Mesenchymal stem cell (in vitro differentiated cells and primary cell): ENCODE measurements around the gene NPAS2.

ENCODE experiments used
- DNase-seq: peaks from one replicate; pipeline ENCODE4 v3.0.0-alpha.2; 2013
- H2AFZ ChIP-seq: one replicate; pipeline ENCODE4 v1.6.1; 2013; ENCODE audit warnings: low read depth, mild to moderate bottlenecking, control low read depth, inconsistent platforms, low read length, moderate library complexity
- H2AK5ac ChIP-seq: 2 replicates; pipeline ENCODE4 v1.6.1; 2013; ENCODE audit warnings: low read length, moderate library complexity, mild to moderate bottlenecking, inconsistent platforms; ENCODE audit not compliant: severe bottlenecking
- H2BK120ac ChIP-seq: one replicate; pipeline ENCODE4 v1.6.1; 2013; ENCODE audit warnings: low read depth, mild to moderate bottlenecking, inconsistent platforms, low read length, moderate library complexity
- H2BK12ac ChIP-seq, 2 experiments: one replicate each; pipeline ENCODE4 v1.6.1; 2013; ENCODE audit warnings: inconsistent platforms in 2 of 2, low read length in 2 of 2, mild to moderate bottlenecking in 2 of 2, moderate library complexity in 2 of 2, control low read depth in 1 of 2
- H2BK15ac ChIP-seq: one replicate; pipeline ENCODE4 v1.6.1; 2013; ENCODE audit warnings: mild to moderate bottlenecking, low read depth, inconsistent platforms; ENCODE audit not compliant: poor library complexity, severe bottlenecking
- H2BK5ac ChIP-seq: 2 replicates; pipeline ENCODE4 v1.6.1; 2013; ENCODE audit warnings: low read depth, mild to moderate bottlenecking, low read length, control low read depth, inconsistent platforms; ENCODE audit not compliant: poor library complexity, severe bottlenecking
- H3K14ac ChIP-seq, 2 experiments: one replicate each; pipeline ENCODE4 v1.6.1; 2013; ENCODE audit warnings: inconsistent platforms in 2 of 2, low read length in 2 of 2, control low read depth in 1 of 2, mild to moderate bottlenecking in 1 of 2, moderate library complexity in 1 of 2
- H3K18ac ChIP-seq, 2 experiments: one replicate each; pipeline ENCODE4 v1.6.1; 2013; ENCODE audit warnings: inconsistent platforms in 2 of 2, low read length in 2 of 2, control low read depth in 1 of 2, low read depth in 1 of 2, mild to moderate bottlenecking in 1 of 2
- H3K23ac ChIP-seq, 2 experiments: one replicate each; pipeline ENCODE4 v1.6.1; 2013; ENCODE audit warnings: inconsistent platforms in 2 of 2, low read length in 2 of 2, mild to moderate bottlenecking in 2 of 2, moderate library complexity in 2 of 2, control low read depth in 1 of 2
- H3K27ac ChIP-seq: 2 replicates; pipeline ENCODE4 v1.5.1; 2013; ENCODE audit warnings: mild to moderate bottlenecking, moderate library complexity, low read length, control low read depth, inconsistent platforms; ENCODE audit not compliant: poor library complexity, severe bottlenecking
- H3K27me3 ChIP-seq, 2 experiments: 2 replicates each; pipeline versions ENCODE4 v1.6.1 to v1.7.0; 2013; ENCODE audit warnings: low read length in 2 of 2, mild to moderate bottlenecking in 2 of 2, moderate library complexity in 2 of 2, control low read depth in 1 of 2, inconsistent platforms in 1 of 2; ENCODE audit not compliant: control insufficient read depth in 1 of 2, insufficient read depth in 1 of 2
- H3K36me3 ChIP-seq, 2 experiments: 2 replicates each; pipeline versions ENCODE4 v1.6.1 to v1.7.0; 2013; ENCODE audit warnings: low read length in 2 of 2, control low read depth in 1 of 2, inconsistent platforms in 1 of 2, low read depth in 1 of 2, mild to moderate bottlenecking in 1 of 2; ENCODE audit not compliant: insufficient read depth in 2 of 2, control insufficient read depth in 1 of 2
- H3K4ac ChIP-seq, 2 experiments: one replicate each; pipeline ENCODE4 v1.6.1; 2013; ENCODE audit warnings: inconsistent platforms in 2 of 2, low read length in 2 of 2, mild to moderate bottlenecking in 2 of 2, moderate library complexity in 2 of 2, control low read depth in 1 of 2, low read depth in 1 of 2
- H3K4me1 ChIP-seq: 2 replicates; pipeline ENCODE4 v1.6.1; 2013; ENCODE audit warnings: low read depth, low read length, control low read depth; ENCODE audit not compliant: control insufficient read depth, insufficient read depth
- H3K4me2 ChIP-seq: 2 replicates; pipeline ENCODE4 v1.6.1; 2013; ENCODE audit warnings: low read length, mild to moderate bottlenecking, inconsistent platforms; ENCODE audit not compliant: poor library complexity, severe bottlenecking
- H3K4me3 ChIP-seq, 2 experiments: 2 replicates each; pipeline versions ENCODE4 v1.5.1 to v1.7.0; 2013; ENCODE audit warnings: low read length in 2 of 2, mild to moderate bottlenecking in 2 of 2, control low read depth in 1 of 2, low read depth in 1 of 2; ENCODE audit not compliant: insufficient read depth in 1 of 2
- H3K79me1 ChIP-seq: replicated peaks from 2 replicates; pipeline ENCODE4 v1.6.1; 2013; ENCODE audit warnings: mild to moderate bottlenecking, control low read depth, low read length, inconsistent platforms; ENCODE audit not compliant: poor library complexity, severe bottlenecking
- H3K9ac ChIP-seq: 2 replicates; pipeline ENCODE4 v1.7.0; 2013; ENCODE audit warnings: mild to moderate bottlenecking, low read length, moderate library complexity
- H3K9me3 ChIP-seq: 2 replicates; pipeline ENCODE4 v1.7.0; 2013; ENCODE audit warnings: mild to moderate bottlenecking, low read length; ENCODE audit not compliant: control insufficient read depth
- H4K8ac ChIP-seq: one replicate; pipeline ENCODE4 v1.6.1; 2013; ENCODE audit warnings: inconsistent platforms, mild to moderate bottlenecking, low read length, moderate library complexity
- H4K91ac ChIP-seq: one replicate; pipeline ENCODE4 v1.6.1; 2013; ENCODE audit warnings: mild to moderate bottlenecking, low read length, inconsistent platforms
- WGBS: methylation state at CpG from one replicate; pipeline ENCODE4 v1.1.7; 2013; ENCODE audit warnings: mixed read lengths; 5-methylcytosine and 5-hydroxymethylcytosine counted together

The NPAS2 gene

DNA sequence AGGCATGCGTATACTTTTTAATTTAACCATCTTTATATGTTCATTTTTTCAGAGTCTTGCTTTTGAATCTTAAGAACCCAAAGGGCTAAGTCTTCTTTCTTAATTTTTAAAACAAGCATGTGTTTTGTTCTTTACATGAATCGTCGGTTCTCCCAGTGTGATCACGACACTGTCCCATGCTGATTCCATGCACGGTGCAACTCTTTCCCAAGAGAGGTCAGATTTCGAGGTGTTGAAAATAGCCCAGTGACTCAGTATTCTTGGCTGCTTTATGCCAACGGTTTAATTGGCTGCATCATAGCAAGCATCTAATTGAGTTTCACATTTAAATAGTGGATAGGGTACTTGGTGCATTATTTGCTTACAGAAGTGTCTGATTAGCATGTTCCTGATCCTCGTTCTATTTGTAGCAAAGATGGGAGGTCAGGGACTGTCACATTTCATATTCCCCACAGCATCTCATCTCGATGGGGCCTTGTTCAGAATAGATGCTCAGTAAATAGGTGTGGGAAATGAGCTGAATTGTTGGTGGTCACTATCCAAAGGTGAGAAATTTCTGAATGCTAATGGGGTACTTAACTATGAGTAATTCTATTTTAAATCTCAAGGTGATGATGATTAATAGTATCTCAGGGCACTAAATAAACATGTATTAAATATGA lies 2.8 kb downstream of the NPAS2 start:
- Histone ChIP-seq H2BK12ac (no peak overlapping the region), H3K27me3 (peaks cover 0 to 49% of the 10 kb centered on the region in 2 experiments), H3K4ac (no peak overlapping the region), H2BK120ac (no peak overlapping the region), H3K4me3 (peak overlapping the region in 1 of 2 experiments; percentile 88), H2BK15ac (no peak overlapping the region), H4K91ac (no peak overlapping the region), H3K9me3 (peaks cover 3% of the 10 kb centered on the region), H3K79me1 (no peaks in the 10 kb centered on the region), H3K36me3 (no peaks in the 10 kb centered on the region), H4K8ac (no peak overlapping the region), H3K9ac (peak overlapping the region; percentile 23), H3K4me2 (no peak overlapping the region), H3K23ac (no peak overlapping the region), H2AK5ac (no peak overlapping the region), H3K27ac (no peak overlapping the region), H3K14ac (no peak overlapping the region), H3K18ac (no peak overlapping the region), H3K4me1 (peaks cover 21% of the 10 kb centered on the region), H2AFZ (no peak overlapping the region), H2BK5ac (no peak overlapping the region)
- DNase-seq = peak; percentile 63
- WGBS = 77% methylated on average over 8 of the region's 9 CpGs

- Histone ChIP-seq H2BK5ac (no peak overlapping the region), H2BK120ac (no peak overlapping the region), H3K36me3 (no peaks in the 10 kb centered on the region), H3K4ac (no peak overlapping the region), H3K18ac (no peak overlapping the region), H3K9ac (no peak overlapping the region), H2AK5ac (no peak overlapping the region), H4K91ac (no peak overlapping the region), H4K8ac (no peak overlapping the region), H3K23ac (no peak overlapping the region), H3K4me1 (peaks cover 17% of the 10 kb centered on the region), H3K27ac (no peak overlapping the region), H3K79me1 (no peaks in the 10 kb centered on the region), H2AFZ (no peak overlapping the region), H3K14ac (no peak overlapping the region), H3K27me3 (peaks cover 0 to 45% of the 10 kb centered on the region in 2 experiments), H2BK15ac (no peak overlapping the region), H3K9me3 (peaks cover 9% of the 10 kb centered on the region), H3K4me3 (no peak overlapping the region), H2BK12ac (no peak overlapping the region), H3K4me2 (no peak overlapping the region)
- 100% methylated on average over 6 of the region's 6 CpGs for WGBS
- DNase-seq = no peak
These were observed 3.9 kb downstream of the NPAS2 start for GRCh38 chr2:100823665-100824438.

DNA sequence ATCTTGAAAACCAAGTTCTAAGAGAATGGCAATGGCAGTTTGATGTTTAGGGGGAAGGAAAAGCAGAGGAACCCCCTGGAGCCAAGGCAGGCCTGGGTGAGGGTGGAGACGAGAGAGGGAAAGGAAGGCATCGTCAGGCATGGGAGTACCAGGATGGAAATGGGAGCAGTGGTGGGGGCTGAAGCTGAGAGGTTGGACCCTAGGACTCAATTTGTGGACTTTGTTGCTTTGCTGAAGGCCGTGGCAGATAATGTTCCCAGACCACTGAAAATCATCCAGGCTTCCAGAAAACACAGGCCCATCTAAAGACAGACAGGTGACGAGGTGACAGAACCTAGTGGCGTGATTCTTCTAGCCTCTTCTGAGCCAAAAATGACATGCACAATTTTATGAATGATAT lies 4.9 kb downstream of the NPAS2 start:
- Histone ChIP-seq H3K18ac (no peak overlapping the region), H4K91ac (peak overlapping the region; percentile 68), H3K36me3 (no peaks in the 10 kb centered on the region), H3K4me3 (no peak overlapping the region), H2BK120ac (no peak overlapping the region), H3K4ac (no peak overlapping the region), H3K79me1 (no peaks in the 10 kb centered on the region), H4K8ac (no peak overlapping the region), H3K27me3 (peaks cover 0 to 38% of the 10 kb centered on the region in 2 experiments), H3K27ac (no peak overlapping the region), H3K4me1 (peaks cover 9% of the 10 kb centered on the region), H2BK15ac (no peak overlapping the region), H3K9me3 (peaks cover 9% of the 10 kb centered on the region), H2AK5ac (no peak overlapping the region), H3K4me2 (no peak overlapping the region), H2AFZ (no peak overlapping the region), H2BK12ac (no peak overlapping the region), H2BK5ac (no peak overlapping the region), H3K23ac (no peak overlapping the region), H3K9ac (no peak overlapping the region), H3K14ac (peak overlapping the region in 1 of 2 experiments; percentile 5)
- WGBS = 96% methylated on average over 5 of the region's 5 CpGs
- no peak for DNase-seq

DNA sequence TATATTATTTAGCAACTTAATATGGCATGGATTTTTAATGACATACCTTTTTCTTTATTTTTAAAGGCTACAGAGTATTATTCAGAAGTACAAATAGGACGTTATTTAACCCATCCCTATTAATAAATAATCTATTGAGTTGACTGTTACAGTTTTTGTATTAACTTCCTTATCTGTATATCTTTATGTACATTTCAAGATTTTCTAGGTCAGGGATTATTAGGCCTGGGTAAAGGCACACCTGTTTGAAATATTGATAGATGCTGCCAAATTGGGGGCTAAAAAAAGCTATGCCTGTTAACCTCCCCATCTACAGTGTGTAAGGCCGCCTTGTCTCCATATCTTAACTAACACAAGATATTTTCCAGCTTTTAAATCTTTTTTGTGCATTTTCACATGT lies 6.6 kb downstream of the NPAS2 start:
- Histone ChIP-seq H3K36me3 (no peaks in the 10 kb centered on the region), H4K8ac (no peak overlapping the region), H2AK5ac (no peak overlapping the region), H3K9me3 (peaks cover 9% of the 10 kb centered on the region), H2BK120ac (no peak overlapping the region), H3K18ac (no peak overlapping the region), H2BK15ac (no peak overlapping the region), H3K27ac (no peak overlapping the region), H2AFZ (no peak overlapping the region), H3K9ac (no peak overlapping the region), H2BK5ac (no peak overlapping the region), H3K27me3 (peaks cover 0 to 26% of the 10 kb centered on the region in 2 experiments), H2BK12ac (no peak overlapping the region), H3K23ac (no peak overlapping the region), H3K14ac (no peak overlapping the region), H3K4me3 (no peak overlapping the region), H3K4me2 (no peak overlapping the region), H3K4me1 (no peaks in the 10 kb centered on the region), H4K91ac (no peak overlapping the region), H3K79me1 (no peaks in the 10 kb centered on the region), H3K4ac (no peak overlapping the region)
- DNase-seq = no peak
- WGBS = no CpG with 5 or more reads among the region's 2 CpGs
